Pericardium fibroblast (primary cell): ENCODE results near the gene SLC20A1. TPM values are rescaled to one million over a fixed set of nuclear protein-coding genes. Genes with fewer than 3 reads are reported as not detected.

Experiments used
- total RNA-seq: library from RNA; depleted of rRNA; stranded (reverse); fragments of >200 nt; gene quantifications from 2 replicates; pipeline ENCODE4 v1.2.3, GENCODE V29; 2015

SLC20A1 gene
- total RNA-seq, result 29.5 and 48.3 TPM in 2 replicates

GRCh38 chr2:112645310-112646101, at the start of gene SLC20A1:
Gene SLC20A1, plus strand, starts transcription at chr2:112645939. Its CDS starts 890 bp downstream, at chr2:112646829.

Other genes with a start within 250 kb of the SLC20A1 start
- gene RGPD8, start 212.3 kb upstream of the SLC20A1 start, total RNA-seq, result 3.9 and 4.7 TPM in 2 replicates
- 19.6 and 28.8 TPM in 2 replicates for gene TTL, start 163.8 kb upstream of the SLC20A1 start, total RNA-seq
- gene POLR1B, start 103.5 kb upstream of the SLC20A1 start, total RNA-seq, result 6.3 and 7.2 TPM in 2 replicates
- 8.8 and 33.1 TPM in 2 replicates for gene CHCHD5, start 61.3 kb upstream of the SLC20A1 start, total RNA-seq
- gene NT5DC4, start 75.1 kb downstream of the SLC20A1 start, total RNA-seq, result not detected in 2 replicates
- 0.23 and 0.77 TPM in 2 replicates for gene CKAP2L, start 118.7 kb downstream of the SLC20A1 start, total RNA-seq
- gene IL1A, start 138.6 kb downstream of the SLC20A1 start, total RNA-seq, result under 0.01 TPM in 1 of 2 replicates, not detected in the other
- 0.09 and 1.9 TPM in 2 replicates for gene IL1B, start 190.8 kb downstream of the SLC20A1 start, total RNA-seq